ENCODE results near the gene TP53INP2. TPM values are rescaled to one million over a fixed set of nuclear protein-coding genes. Genes with fewer than 3 reads are reported as not detected.

Gene TP53INP2
- total RNA-seq, 1 donor from 2014 or later = 22.7 TPM

DNA sequence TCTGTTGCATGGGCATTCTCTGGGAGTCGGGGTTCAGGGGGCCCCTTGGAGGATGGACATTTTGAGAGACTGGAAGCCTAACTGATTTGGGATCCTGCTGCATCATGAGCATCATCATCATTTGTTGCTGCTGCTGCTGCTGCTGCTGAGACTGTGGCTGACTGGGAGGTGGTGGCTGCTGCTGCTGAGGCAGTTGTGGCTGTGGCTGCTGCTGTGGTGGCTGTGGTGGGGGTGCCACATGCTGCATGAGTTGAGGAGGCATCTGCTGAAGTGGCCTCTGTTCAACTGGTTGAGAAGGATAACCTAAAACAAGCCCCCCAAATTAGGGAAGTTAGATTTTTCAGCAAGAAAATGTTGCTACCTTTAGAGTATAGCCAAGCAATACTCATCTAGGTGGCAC lies 38.9 kb downstream of the TP53INP2 start:
- no peak for TF ChIP-seq EZH2 (IDR thresholded peaks at IDR 0.05; ENCODE audit: insufficient read depth, low read length)
- TF ChIP-seq, protein P1, sequence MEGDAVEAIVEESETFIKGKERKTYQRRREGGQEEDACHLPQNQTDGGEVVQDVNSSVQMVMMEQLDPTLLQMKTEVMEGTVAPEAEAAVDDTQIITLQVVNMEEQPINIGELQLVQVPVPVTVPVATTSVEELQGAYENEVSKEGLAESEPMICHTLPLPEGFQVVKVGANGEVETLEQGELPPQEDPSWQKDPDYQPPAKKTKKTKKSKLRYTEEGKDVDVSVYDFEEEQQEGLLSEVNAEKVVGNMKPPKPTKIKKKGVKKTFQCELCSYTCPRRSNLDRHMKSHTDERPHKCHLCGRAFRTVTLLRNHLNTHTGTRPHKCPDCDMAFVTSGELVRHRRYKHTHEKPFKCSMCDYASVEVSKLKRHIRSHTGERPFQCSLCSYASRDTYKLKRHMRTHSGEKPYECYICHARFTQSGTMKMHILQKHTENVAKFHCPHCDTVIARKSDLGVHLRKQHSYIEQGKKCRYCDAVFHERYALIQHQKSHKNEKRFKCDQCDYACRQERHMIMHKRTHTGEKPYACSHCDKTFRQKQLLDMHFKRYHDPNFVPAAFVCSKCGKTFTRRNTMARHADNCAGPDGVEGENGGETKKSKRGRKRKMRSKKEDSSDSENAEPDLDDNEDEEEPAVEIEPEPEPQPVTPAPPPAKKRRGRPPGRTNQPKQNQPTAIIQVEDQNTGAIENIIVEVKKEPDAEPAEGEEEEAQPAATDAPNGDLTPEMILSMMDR (IDR thresholded peaks at IDR 0.05; ENCODE audit: insufficient read depth, low read depth, low read length) = no peak
- Histone ChIP-seq H3K4me2 (ENCODE audit: low read length) (no peak overlapping the region), H3K4me3 (ENCODE audit: insufficient read depth, low read depth, low read length) (no peak overlapping the region), H4K20me1 (ENCODE audit: insufficient read depth, low read length) (no peaks in the 10 kb centered on the region), H3K27me3 (ENCODE audit: insufficient read depth, low read length) (no peaks in the 10 kb centered on the region), H3K27ac (ENCODE audit: low read depth, low read length) (no peak overlapping the region), H3K9me3 (ENCODE audit: insufficient read depth, low read depth, low read length) (no peaks in the 10 kb centered on the region), H3K79me2 (ENCODE audit: insufficient read depth, low read length) (no peaks in the 10 kb centered on the region), H2AFZ (ENCODE audit: low read depth, low read length) (no peak overlapping the region), H3K4me1 (ENCODE audit: insufficient read depth, low read length) (no peaks in the 10 kb centered on the region), H3K36me3 (ENCODE audit: insufficient read depth, low read length) (peaks cover 22% of the 10 kb centered on the region), H3K9ac (ENCODE audit: low read length) (no peak overlapping the region)
- Mint-ChIP-seq H3K36me3 (ENCODE audit: low read depth, unreplicated experiment) (peaks cover 29% of the 10 kb centered on the region), H3K9me3 (ENCODE audit: unreplicated experiment) (no peaks in the 10 kb centered on the region), H3K27me3 (ENCODE audit: low read depth, unreplicated experiment) (no peaks in the 10 kb centered on the region), H3K4me3 (ENCODE audit: unreplicated experiment) (no peak overlapping the region), H3K4me1 (ENCODE audit: low read depth, unreplicated experiment) (no peaks in the 10 kb centered on the region), H3K27ac (ENCODE audit: unreplicated experiment) (no peak overlapping the region)
- FAIRE-seq = no peak
- DNase-seq (ENCODE audit: low read depth) = no peak

DNA sequence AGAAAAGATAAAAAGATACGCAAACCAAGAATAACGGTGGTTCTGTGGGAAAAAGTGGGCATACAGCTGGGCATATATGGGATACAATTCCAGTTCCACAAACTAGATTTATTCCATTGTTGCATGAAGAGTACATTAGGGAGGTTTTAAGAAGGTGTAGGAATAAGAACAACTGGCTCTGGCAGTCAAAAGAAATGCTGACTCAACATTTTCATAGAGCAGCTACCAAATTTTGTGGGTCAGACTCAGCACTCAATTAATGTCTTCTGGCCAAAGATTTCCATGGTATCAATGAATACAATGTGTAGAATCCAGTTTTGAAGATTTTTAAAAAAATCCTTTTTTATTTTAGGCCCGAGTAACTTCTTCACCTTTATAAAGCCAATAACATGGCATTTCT lies 40.2 kb downstream of the TP53INP2 start:
- Histone ChIP-seq H3K79me2 (ENCODE audit: insufficient read depth, low read length) (no peaks in the 10 kb centered on the region), H3K4me3 (ENCODE audit: insufficient read depth, low read depth, low read length) (no peak overlapping the region), H2AFZ (ENCODE audit: low read depth, low read length) (no peak overlapping the region), H3K9me3 (ENCODE audit: insufficient read depth, low read depth, low read length) (no peaks in the 10 kb centered on the region), H3K4me1 (ENCODE audit: insufficient read depth, low read length) (no peaks in the 10 kb centered on the region), H3K36me3 (ENCODE audit: insufficient read depth, low read length) (peaks cover 22% of the 10 kb centered on the region), H3K9ac (ENCODE audit: low read length) (no peak overlapping the region), H3K27ac (ENCODE audit: low read depth, low read length) (no peak overlapping the region), H3K4me2 (ENCODE audit: low read length) (no peak overlapping the region), H3K27me3 (ENCODE audit: insufficient read depth, low read length) (no peaks in the 10 kb centered on the region), H4K20me1 (ENCODE audit: insufficient read depth, low read length) (no peaks in the 10 kb centered on the region)
- DNase-seq (ENCODE audit: low read depth) (no peak), FAIRE-seq (no peak)
- TF ChIP-seq EZH2 (IDR thresholded peaks at IDR 0.05; ENCODE audit: insufficient read depth, low read length) = no peak
- TF ChIP-seq, protein P1 (IDR thresholded peaks at IDR 0.05; ENCODE audit: insufficient read depth, low read depth, low read length) = no peak
- no peaks in the 10 kb centered on the region for H3K27me3 Mint-ChIP-seq (ENCODE audit: low read depth, unreplicated experiment)
- no peak overlapping the region for H3K27ac Mint-ChIP-seq (ENCODE audit: unreplicated experiment)
- H3K4me3 Mint-ChIP-seq (ENCODE audit: unreplicated experiment) = no peak overlapping the region
- peaks cover 29% of the 10 kb centered on the region for H3K36me3 Mint-ChIP-seq (ENCODE audit: low read depth, unreplicated experiment)
- no peaks in the 10 kb centered on the region for H3K9me3 Mint-ChIP-seq (ENCODE audit: unreplicated experiment)
- no peaks in the 10 kb centered on the region for H3K4me1 Mint-ChIP-seq (ENCODE audit: low read depth, unreplicated experiment)

DNA sequence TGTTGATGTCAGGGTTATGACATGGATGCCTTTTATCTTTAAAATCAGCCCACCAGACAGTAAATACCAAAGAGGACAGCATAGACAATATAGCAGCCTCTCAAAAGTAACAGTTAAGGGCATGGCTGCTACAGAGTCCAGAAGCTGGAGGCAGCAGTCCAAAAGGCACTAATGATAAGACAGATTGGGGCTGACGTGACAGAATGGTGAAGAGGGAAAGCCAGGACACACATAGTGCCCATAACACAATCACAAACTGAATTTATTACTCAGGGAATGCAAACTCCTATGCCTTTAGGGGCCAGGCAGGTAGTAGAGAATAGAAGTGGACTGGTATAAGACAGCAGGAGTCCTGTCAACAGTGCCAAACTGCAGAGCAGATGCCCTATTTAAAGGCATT lies 40.7 kb downstream of the TP53INP2 start:
- Histone ChIP-seq H3K79me2 (ENCODE audit: insufficient read depth, low read length) (no peaks in the 10 kb centered on the region), H2AFZ (ENCODE audit: low read depth, low read length) (no peak overlapping the region), H3K4me3 (ENCODE audit: insufficient read depth, low read depth, low read length) (no peak overlapping the region), H3K27ac (ENCODE audit: low read depth, low read length) (no peak overlapping the region), H3K9ac (ENCODE audit: low read length) (no peak overlapping the region), H3K4me1 (ENCODE audit: insufficient read depth, low read length) (no peaks in the 10 kb centered on the region), H3K36me3 (ENCODE audit: insufficient read depth, low read length) (peaks cover 27% of the 10 kb centered on the region), H3K27me3 (ENCODE audit: insufficient read depth, low read length) (no peaks in the 10 kb centered on the region), H3K4me2 (ENCODE audit: low read length) (no peak overlapping the region), H3K9me3 (ENCODE audit: insufficient read depth, low read depth, low read length) (no peaks in the 10 kb centered on the region), H4K20me1 (ENCODE audit: insufficient read depth, low read length) (no peaks in the 10 kb centered on the region)
- FAIRE-seq (no peak), DNase-seq (ENCODE audit: low read depth) (no peak)
- Mint-ChIP-seq H3K9me3 (ENCODE audit: unreplicated experiment) (no peaks in the 10 kb centered on the region), H3K27me3 (ENCODE audit: low read depth, unreplicated experiment) (no peaks in the 10 kb centered on the region), H3K4me1 (ENCODE audit: low read depth, unreplicated experiment) (no peaks in the 10 kb centered on the region), H3K4me3 (ENCODE audit: unreplicated experiment) (no peak overlapping the region), H3K27ac (ENCODE audit: unreplicated experiment) (no peak overlapping the region), H3K36me3 (ENCODE audit: low read depth, unreplicated experiment) (peaks cover 29% of the 10 kb centered on the region)
- TF ChIP-seq, protein P1 (IDR thresholded peaks at IDR 0.05; ENCODE audit: insufficient read depth, low read depth, low read length) = no peak
- no peak for TF ChIP-seq EZH2 (IDR thresholded peaks at IDR 0.05; ENCODE audit: insufficient read depth, low read length)

Measured in astrocyte (in vitro differentiated cells and primary cell).